HG03060 (cell line): ENCODE data around the gene B4GALNT1.

Experiments used
- ATAC-seq: cut with Tn5 transposase; IDR thresholded peaks from one replicate; pipeline ENCODE4 v1.9.1; 2021; ENCODE audit warnings: low read depth, moderate number of reproducible peaks; ENCODE audit not compliant: unreplicated experiment

B4GALNT1 gene

GRCh38 chr12:57609781-57610553 lies 23.0 kb downstream of the B4GALNT1 start:
- no peak for ATAC-seq

DNA sequence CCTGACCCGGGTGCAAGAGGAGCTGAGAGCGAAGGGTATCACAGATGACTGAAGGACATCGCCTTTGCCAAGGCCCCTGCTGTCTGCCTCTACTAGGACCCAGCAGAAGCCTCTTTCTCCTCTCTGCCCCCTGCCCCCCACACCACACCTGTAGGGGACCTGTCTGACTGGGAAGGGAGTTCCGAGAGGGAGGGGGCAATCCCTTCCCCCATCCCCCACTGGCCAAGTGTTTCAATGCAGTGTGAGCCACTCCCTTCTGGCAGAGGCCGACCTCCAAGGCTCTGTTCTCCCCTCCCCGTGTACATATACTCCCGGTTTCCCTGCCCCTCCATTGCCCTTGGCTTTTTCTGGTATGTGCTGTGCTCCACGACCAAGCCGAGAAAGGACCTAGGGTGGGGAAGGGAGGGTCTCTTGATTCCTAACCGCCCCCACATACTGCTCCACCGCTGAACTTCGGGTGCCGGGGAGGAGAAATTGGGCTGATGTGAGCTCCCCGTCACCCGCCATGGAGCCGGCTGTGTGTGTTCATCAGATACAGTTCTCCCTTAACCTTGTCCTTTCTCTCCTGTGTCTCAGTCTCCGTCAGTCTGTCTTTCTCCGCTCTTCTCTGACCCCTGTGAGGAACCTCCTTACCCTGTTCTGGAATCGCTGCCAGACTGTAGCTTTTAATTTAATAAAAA lies 23.8 kb downstream of the B4GALNT1 start:
- ATAC-seq, result no peak

DNA sequence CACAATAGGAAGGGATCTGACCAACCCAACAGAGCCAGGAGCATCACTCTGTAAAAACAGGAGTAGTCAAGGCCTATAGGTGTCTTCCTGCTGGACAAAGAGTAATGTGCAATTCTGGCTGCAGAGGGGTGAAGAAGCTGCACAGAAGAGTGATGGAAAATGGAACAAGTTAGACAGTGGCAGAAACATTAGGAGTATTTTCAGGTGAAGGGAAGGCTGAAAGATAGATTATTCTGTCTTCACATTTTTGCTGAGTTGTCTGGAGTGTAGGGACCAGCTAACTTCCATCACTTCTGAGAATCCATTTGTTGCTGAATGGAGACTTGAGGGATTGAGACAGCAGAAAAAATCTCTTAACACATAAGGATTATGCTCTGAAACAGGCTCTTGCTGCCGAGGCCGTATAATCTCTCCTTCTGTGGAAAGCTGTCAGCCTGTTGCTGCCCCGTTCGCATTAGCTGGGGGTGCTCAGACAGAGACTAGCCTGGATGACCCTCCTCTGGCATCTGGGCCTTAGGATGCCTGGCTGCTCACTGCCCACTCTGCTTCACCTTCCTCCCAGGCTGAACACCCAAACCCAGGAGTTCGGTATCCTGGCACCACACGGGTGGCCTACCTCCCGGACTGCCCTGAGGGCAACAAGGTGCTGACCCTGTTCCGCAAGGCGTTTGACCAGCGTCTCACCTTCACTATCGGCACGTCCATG lies 24.9 kb downstream of the B4GALNT1 start:
- no peak for ATAC-seq

GRCh38 chr12:57606821-57607220 lies 26.2 kb downstream of the B4GALNT1 start:
- no peak for ATAC-seq

DNA sequence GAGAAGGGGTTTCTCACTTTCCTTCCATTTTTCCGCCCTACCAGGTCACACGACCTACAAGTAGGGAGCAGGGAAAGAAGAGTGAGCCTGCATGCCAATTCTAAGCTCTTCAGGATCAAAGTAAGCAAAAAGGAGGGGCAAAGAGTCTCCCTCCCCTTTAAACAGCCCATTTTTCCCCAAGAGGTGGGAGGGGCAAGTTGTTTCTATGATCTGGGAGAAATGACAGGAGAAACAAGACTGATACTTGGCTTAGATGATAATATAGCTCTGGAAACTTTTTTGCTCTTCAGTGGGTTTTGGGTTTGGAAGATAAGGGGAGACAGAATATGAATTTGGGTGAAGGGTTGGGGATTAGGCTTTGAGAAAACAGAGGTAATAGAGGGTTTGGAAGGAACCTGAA lies 26.6 kb downstream of the B4GALNT1 start:
- ATAC-seq, result no peak

GRCh38 chr12:57605811-57606311 lies 27.1 kb downstream of the B4GALNT1 start:
- no peak for ATAC-seq

GRCh38 chr12:57604992-57605810 lies 27.8 kb downstream of the B4GALNT1 start:
- ATAC-seq, result no peak

DNA sequence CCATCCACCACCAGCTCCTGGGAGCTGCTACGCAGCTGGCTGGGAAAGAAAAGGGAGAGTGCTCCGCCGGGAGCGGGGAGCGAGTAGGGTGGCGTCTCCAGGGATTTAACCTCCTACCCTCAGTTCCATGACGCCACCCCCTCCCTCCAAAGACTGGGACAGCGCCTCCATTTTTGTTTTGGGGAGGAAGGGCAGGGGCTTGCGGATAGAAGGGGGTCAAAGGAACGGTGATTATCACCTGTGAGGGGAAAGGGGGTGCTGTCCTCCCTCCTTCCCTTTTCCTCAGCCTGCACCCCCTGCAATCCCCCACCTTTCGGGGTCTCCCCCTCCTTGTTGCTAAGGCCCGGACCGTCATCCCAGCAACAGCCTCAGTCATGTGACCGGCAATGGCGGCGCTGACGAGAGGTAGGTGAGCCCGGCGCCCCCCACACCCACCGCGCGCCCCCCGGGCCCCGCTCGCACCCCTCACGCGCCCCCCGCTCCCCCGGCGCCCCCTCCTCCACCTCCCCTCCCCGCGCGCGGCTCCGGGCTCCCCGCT lies 28.5 kb downstream of the B4GALNT1 start, which contains the start of gene DTX3:
DTX3 (plus strand) TSS at position 371 of the 538 bp plus-strand sequence. CDS start 1,694 bp downstream, outside the sequence.
- no peak for ATAC-seq

- ATAC-seq, result no peak
These were observed 29.1 kb downstream of the B4GALNT1 start for GRCh38 chr12:57603815-57604453.

DNA sequence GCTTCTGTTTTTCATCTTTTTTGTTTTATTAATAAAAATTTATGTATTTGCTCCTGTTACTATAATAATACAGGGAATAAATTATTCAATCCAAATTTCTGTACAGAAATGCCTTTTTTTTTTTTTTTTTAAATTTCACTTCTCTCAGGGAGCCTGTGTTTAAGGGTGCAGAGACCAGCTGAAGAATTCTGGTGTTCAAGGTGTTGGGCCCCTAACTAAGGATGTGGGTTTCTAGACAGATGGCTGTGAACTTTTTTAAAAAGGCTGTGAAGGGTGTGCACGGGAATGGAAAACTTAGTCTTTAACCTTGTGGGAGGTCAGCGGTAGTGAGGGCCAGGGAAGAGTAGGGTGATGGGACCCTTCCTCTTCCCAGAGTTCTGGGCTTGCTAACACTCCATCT lies 29.7 kb downstream of the B4GALNT1 start:
- ATAC-seq, result no peak

- no peak for ATAC-seq
These were observed 30.5 kb downstream of the B4GALNT1 start for GRCh38 chr12:57602544-57602943.

DNA sequence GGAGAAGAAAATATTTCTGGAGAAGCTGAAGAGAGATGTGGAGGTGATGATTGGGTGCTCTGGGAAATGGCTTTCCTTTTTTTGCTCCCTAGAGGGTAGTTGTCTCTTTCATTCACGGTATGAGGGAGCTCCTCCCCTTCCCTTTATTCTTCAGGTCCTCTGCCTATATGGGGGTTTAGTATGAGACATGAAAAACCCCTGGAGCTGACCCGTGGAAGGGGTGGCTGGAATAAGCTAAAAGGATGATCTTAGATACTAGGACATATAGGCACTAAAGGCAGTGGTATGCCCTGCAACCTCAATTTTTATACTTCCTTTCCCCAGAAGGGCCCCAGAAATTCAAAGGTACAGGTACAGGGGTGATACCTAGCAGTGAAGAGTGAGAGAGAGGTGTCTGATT lies 32.6 kb downstream of the B4GALNT1 start:
- no peak for ATAC-seq

DNA sequence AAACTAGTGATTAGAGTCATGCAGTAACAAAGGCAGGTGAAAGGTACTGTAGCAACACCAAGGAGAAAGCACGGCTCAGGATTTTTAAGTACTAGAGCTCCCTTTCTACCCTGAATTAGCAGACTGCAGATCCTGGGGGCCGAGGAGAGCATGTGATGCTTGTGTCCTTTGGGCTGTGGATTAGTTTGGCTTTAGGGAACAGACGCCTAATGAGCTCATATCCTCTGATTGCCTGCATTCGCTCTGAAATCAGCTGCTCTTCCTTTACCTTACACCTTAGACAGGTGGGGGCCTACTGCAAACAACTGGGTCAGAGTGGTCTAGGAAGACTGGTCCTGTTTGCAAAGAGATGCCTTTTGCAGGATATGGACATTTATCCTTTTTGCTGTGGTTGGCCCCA lies 39.8 kb downstream of the B4GALNT1 start:
- ATAC-seq, result no peak

DNA sequence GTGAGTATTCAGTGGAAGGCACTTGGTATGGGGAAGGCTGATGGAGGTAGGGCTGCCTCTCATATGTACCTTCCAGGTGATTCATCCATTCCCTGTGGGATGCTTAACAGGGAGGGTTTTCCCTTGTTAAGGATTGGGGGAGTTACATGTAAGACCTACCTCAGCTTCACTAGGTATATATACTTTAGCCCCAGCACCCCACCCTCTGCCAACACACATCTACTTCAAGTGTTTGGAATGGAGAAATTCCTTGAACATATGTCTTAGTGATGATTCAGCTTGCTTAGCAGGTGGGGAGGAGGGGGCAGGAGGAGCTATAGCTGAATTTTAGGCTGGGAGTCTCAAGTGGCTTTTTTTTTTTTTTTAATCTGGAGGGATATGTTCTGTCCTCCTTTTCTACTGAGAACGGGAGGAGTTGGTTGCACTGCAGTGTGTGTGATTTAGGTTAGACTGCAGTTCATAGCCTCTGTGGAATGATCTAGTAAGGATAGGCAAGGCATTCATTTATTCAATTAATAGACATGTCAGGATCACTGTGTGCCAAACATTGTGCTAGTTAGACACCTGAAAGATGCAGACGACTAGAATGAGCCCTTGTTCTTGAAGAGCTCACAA lies 40.3 kb downstream of the B4GALNT1 start:
- no peak for ATAC-seq

DNA sequence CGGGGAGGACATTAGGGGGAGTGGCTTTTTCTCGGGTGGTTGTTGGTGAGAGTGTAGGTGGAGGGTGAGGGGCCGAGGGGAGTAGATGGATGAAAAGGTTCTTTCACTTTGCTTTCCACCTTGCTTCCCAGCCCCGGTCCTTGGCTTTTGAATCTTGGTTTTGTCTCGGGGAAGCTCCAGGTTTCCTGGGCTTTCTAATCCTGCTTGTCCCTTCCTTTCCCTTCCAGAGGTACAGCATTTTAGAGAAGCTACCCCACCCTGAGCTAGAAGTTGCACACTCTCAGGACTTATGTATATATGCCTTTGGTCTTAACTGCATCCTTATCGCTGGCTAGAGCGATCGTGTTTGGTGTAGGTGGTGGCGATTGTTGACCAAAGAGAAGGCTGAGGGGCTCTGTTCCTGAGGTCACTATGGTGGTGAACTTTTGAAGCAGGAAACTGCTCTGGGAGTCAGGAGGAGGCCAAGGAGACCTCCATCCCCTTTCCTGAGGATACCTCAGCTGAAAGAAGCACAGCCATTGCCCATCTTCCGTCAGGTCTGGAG lies 41.1 kb downstream of the B4GALNT1 start:
- ATAC-seq, result no peak

GRCh38 chr12:57590864-57591781 lies 41.9 kb downstream of the B4GALNT1 start, which contains the start of gene PIP4K2C:
Gene PIP4K2C, plus strand, starts transcription at chr12:57591192. Its CDS starts 98 bp downstream, at chr12:57591290.
- peak; percentile 62 for ATAC-seq

DNA sequence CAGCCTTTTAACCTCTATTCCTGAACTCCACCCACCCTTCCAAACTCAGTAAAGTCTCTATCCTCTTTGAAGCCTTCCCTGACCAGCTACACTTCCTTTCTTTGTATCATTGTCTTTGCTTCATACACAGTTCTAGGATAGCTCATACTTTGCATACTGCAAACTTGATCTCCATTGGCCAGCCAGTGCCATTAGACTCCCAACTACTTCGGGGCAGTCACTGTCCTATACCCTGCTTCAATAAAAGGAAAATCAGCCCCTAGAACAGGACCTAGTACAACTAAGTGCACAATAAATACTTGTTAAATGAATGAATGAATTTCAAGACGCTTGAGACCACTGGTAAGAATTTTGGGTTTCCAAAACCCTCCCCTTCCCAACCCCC lies 42.5 kb downstream of the B4GALNT1 start:
- no peak for ATAC-seq
